Gastrocnemius medialis (tissue), 4 donors: ENCODE measurements around the gene CDH4. TPM values are rescaled to one million over a fixed set of nuclear protein-coding genes. Genes with fewer than 3 reads are reported as not detected.

Source experiments
- ATAC-seq, 2 donors: fragments of 150-250 bp; one replicate each; pipeline ENCODE4 v1.9.1; 2016
- DNase-seq, 2 donors: peaks; one replicate each; pipeline ENCODE4 v3.0.0-alpha.2; 2019
- H3K27ac ChIP-seq, 4 donors: fragments of 200-600 bp; sonication (generic); 1 replicate in 1 of 4; 2 replicates in 3 of 4; pipeline ENCODE4 v1.5.1; 2016 to 2018; ENCODE audit warnings: mild to moderate bottlenecking in 2 of 4, moderate library complexity in 1 of 4
- H3K27me3 ChIP-seq, 3 donors: fragments of 200-600 bp; sonication (generic) in 2 of 3; 1 replicate in 1 of 3; 2 replicates in 2 of 3; pipeline versions ENCODE4 v1.5.1 to v1.6.0; 2016 to 2019; ENCODE audit warnings: mild to moderate bottlenecking in 1 of 3, moderate library complexity in 1 of 3
- H3K36me3 ChIP-seq, 2 donors: fragments of 200-600 bp; sonication (generic) in 1 of 2; one replicate each; pipeline ENCODE4 v1.5.1; 2017 to 2018
- H3K4me1 ChIP-seq, 2 donors: fragments of 200-600 bp; sonication (generic) in 1 of 2; one replicate each; pipeline ENCODE4 v1.5.1; 2016 to 2017; ENCODE audit warnings: mild to moderate bottlenecking in 2 of 2
- H3K4me3 ChIP-seq, 4 donors: fragments of 200-600 bp; sonication (generic) in 3 of 4; 1 replicate in 1 of 4; 2 replicates in 3 of 4; pipeline ENCODE4 v1.5.1; 2016 to 2019; ENCODE audit warnings: mild to moderate bottlenecking in 2 of 4
- H3K9me3 ChIP-seq, 3 donors: fragments of 200-600 bp; sonication (generic) in 2 of 3; 1 replicate in 1 of 3; 2 replicates in 2 of 3; pipeline ENCODE4 v1.5.1; 2016 to 2019
- POLR2A ChIP-seq, 2 donors: fragments of 450-650 bp; IDR thresholded peaks; one replicate each; pipeline ENCODE4 v1.6.1; 2017; ENCODE audit warnings: antibody characterized with exemption in 2 of 2, mild to moderate bottlenecking in 2 of 2, moderate library complexity in 2 of 2
- in situ Hi-C, 4 donors: fragments of 200-750 bp; cut with MboI; loops; one replicate each; pipeline versions ENCODE4 v1.15.0 to v1.8.0; 2017; ENCODE audit warnings: low sequenced_read_pairs in 4 of 4
- intact Hi-C: fragments of 100-400 bp; cut with DNase I; formaldehyde crosslinking; loops from one replicate; pipeline ENCODE4 v1.15.1; 2023; ENCODE audit warnings: low total_unique reads
- total RNA-seq, 4 donors: library from RNA; depleted of rRNA; stranded (reverse); fragments of >200 nt; gene quantifications; one replicate each; pipeline versions ENCODE4 v1.1.0 to v1.2.3, GENCODE V29; 2016
- TF ChIP-seq, protein P1 (sequence below), 5 experiments: fragments of 450-650 bp in 3 of 5; fragments of 200-600 bp in 2 of 5; sonication (generic) in 2 of 5; IDR thresholded peaks in 4 of 5; conservative IDR thresholded peaks in 1 of 5; 1 replicate in 4 of 5; 2 replicates in 1 of 5; pipeline ENCODE4 v1.5.1; 2016 to 2019; ENCODE audit warnings: antibody characterized with exemption in 5 of 5, mild to moderate bottlenecking in 3 of 5, moderate library complexity in 3 of 5

Gene CDH4
- total RNA-seq, 4 donors from 2014 or later = 0.38 to 1.2 (median 0.86) TPM

DNA sequence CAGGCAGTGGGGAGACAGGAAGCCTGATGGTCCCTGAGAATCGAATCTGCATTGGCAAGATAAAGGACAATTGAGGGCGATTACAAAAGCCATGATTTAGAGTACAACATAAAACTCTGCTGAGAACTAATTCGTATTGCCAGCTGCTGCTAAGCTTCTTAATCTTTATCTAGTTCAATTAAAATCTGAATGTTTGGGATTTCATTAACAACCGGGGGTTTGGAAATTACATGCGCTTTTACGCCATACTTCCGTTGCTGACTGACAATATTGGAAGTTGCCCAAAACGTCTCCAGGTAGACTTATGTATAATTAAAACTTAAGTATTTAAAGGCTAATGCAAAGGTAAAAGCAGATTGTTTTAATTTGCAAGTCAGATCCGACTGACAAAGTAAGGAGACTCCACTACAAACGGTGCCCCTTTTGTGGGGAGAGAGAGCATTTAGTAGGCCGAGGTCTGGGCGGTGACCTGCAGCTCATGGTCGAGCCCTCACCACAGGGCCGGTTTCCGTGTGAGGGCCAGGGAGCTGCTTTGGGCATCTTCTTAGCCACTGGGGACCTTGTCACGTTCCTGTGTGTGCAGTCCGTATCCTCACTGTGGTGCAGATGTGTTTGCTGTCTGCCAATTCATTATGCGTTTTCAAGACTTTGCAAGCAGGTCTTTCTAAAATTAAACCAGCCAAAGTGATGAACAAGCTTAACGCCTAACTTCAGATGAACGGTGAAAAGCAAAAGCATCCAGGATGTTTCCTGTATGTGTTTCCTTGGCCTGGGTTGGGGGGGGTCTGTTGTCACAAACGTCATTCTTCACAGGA is 49.9 kb downstream of the CDH4 start:
- H3K27me3 ChIP-seq = no peaks in the 10 kb centered on the region
- no peak overlapping the region for H3K27ac ChIP-seq
- DNase-seq (no peak), ATAC-seq (no peak)
- no peaks in the 10 kb centered on the region for H3K36me3 ChIP-seq
- no peak for TF ChIP-seq POLR2A (IDR thresholded peaks at IDR 0.05)
- in situ Hi-C loops (loop anchor here in 1 of 4 donors (25.0 kb wide), 1 partner anchor 90 kb away; no protein-coding TSS in a partner anchor), intact Hi-C loops (no loop called here)
- no peaks in the 10 kb centered on the region for H3K4me1 ChIP-seq
- H3K9me3 ChIP-seq = no peaks in the 10 kb centered on the region
- no peak overlapping the region for H3K4me3 ChIP-seq

- in situ Hi-C loops = loop anchor here in 1 of 4 donors (25.0 kb wide), 1 partner anchor 91 kb away; no protein-coding TSS in a partner anchor
- Histone ChIP-seq H3K36me3 (no peaks in the 10 kb centered on the region), H3K4me1 (no peaks in the 10 kb centered on the region), H3K9me3 (no peaks in the 10 kb centered on the region), H3K27me3 (no peaks in the 10 kb centered on the region), H3K27ac (no peak overlapping the region), H3K4me3 (no peak overlapping the region)
- no peak for ATAC-seq
- TF ChIP-seq, protein P1, sequence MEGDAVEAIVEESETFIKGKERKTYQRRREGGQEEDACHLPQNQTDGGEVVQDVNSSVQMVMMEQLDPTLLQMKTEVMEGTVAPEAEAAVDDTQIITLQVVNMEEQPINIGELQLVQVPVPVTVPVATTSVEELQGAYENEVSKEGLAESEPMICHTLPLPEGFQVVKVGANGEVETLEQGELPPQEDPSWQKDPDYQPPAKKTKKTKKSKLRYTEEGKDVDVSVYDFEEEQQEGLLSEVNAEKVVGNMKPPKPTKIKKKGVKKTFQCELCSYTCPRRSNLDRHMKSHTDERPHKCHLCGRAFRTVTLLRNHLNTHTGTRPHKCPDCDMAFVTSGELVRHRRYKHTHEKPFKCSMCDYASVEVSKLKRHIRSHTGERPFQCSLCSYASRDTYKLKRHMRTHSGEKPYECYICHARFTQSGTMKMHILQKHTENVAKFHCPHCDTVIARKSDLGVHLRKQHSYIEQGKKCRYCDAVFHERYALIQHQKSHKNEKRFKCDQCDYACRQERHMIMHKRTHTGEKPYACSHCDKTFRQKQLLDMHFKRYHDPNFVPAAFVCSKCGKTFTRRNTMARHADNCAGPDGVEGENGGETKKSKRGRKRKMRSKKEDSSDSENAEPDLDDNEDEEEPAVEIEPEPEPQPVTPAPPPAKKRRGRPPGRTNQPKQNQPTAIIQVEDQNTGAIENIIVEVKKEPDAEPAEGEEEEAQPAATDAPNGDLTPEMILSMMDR (IDR thresholded peaks at IDR 0.05 in 4 of 5, conservative IDR thresholded peaks at IDR 0.05 in 1 of 5) = no peak
- TF ChIP-seq POLR2A (IDR thresholded peaks at IDR 0.05) = no peak
- intact Hi-C loops = no loop called here
- DNase-seq = no peak
Measured at GRCh38 chr20:61303217-61303616, 51.2 kb downstream of the CDH4 start.

- H3K36me3 ChIP-seq = no peaks in the 10 kb centered on the region
- no peak overlapping the region for H3K4me3 ChIP-seq
- no peaks in the 10 kb centered on the region for H3K9me3 ChIP-seq
- ATAC-seq (no peak), DNase-seq (no peak)
- in situ Hi-C loops (loop anchor here in 1 of 4 donors (25.0 kb wide), 1 partner anchor 91 kb away; no protein-coding TSS in a partner anchor), intact Hi-C loops (no loop called here)
- TF ChIP-seq, protein P1 (IDR thresholded peaks at IDR 0.05 in 4 of 5, conservative IDR thresholded peaks at IDR 0.05 in 1 of 5) = no peak
- no peak for TF ChIP-seq POLR2A (IDR thresholded peaks at IDR 0.05)
- H3K27ac ChIP-seq = no peak overlapping the region
- H3K27me3 ChIP-seq = no peaks in the 10 kb centered on the region
- no peaks in the 10 kb centered on the region for H3K4me1 ChIP-seq
Measured at GRCh38 chr20:61303675-61304074, 51.6 kb downstream of the CDH4 start.

GRCh38 chr20:61304750-61305149 is 52.7 kb downstream of the CDH4 start:
- in situ Hi-C loops (loop anchor here in 1 of 4 donors (25.0 kb wide), 1 partner anchor 92 kb away; no protein-coding TSS in a partner anchor), intact Hi-C loops (no loop called here)
- H3K9me3 ChIP-seq = no peaks in the 10 kb centered on the region
- no peak overlapping the region for H3K27ac ChIP-seq
- no peak overlapping the region for H3K4me3 ChIP-seq
- H3K27me3 ChIP-seq = no peaks in the 10 kb centered on the region
- DNase-seq (no peak), ATAC-seq (no peak)
- H3K36me3 ChIP-seq = no peaks in the 10 kb centered on the region
- no peaks in the 10 kb centered on the region for H3K4me1 ChIP-seq
- TF ChIP-seq POLR2A (IDR thresholded peaks at IDR 0.05) = no peak
- TF ChIP-seq, protein P1 (IDR thresholded peaks at IDR 0.05 in 4 of 5, conservative IDR thresholded peaks at IDR 0.05 in 1 of 5) = no peak

DNA sequence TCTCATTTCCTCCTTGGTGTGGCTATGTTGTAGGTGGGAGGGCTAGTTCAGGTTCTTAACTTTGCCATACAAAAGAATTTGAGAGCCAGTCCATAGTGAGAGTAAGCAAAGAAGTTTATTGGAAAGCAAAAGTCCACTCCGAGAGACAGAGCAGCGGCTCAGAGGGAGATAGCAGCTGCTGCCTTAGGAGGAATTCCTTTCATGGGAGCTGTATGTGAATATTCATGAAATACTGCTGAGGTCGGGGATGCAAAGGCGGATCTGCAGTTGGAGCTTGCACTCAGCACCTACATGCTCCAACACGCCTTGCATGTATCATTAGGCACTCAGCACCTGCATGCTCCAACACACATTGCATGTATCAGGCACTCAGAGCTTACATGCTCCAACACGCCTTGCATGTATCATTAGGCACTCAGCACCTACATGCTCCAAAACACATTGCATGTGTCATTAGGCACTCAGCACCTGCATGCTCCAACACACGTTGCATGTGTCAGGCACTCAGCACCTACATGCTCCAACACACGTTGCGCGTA is 54.9 kb downstream of the CDH4 start:
- no peak for DNase-seq
- no peak for ATAC-seq
- Histone ChIP-seq H3K27me3 (no peaks in the 10 kb centered on the region), H3K4me1 (no peaks in the 10 kb centered on the region), H3K4me3 (no peak overlapping the region), H3K36me3 (no peaks in the 10 kb centered on the region), H3K9me3 (no peaks in the 10 kb centered on the region), H3K27ac (no peak overlapping the region)
- intact Hi-C loops = no loop called here
- in situ Hi-C loops = loop anchor here in 1 of 4 donors (25.0 kb wide), 1 partner anchor 95 kb away; no protein-coding TSS in a partner anchor
- no peak for TF ChIP-seq POLR2A (IDR thresholded peaks at IDR 0.05)
- TF ChIP-seq, protein P1 (IDR thresholded peaks at IDR 0.05 in 4 of 5, conservative IDR thresholded peaks at IDR 0.05 in 1 of 5) = no peak
